Body of pancreas (tissue), 4 donors: ENCODE results near the gene SLC25A43.

Source experiments
- CTCF ChIP-seq, 7 experiments: fragments of 450-650 bp in 4 of 7; fragments of 200-600 bp in 3 of 7; sonication (generic) in 3 of 7; IDR thresholded peaks; one replicate each; pipeline ENCODE4 v1.5.1; 2016 to 2019; ENCODE audit warnings: antibody characterized with exemption in 7 of 7
- POLR2A ChIP-seq, 3 donors: fragments of 450-650 bp; IDR thresholded peaks; one replicate each; pipeline ENCODE4 v1.6.1; 2016; ENCODE audit warnings: antibody characterized with exemption in 3 of 3, mild to moderate bottlenecking in 2 of 3

GRCh38 chrX:119427795-119428185, 28.7 kb downstream of the SLC25A43 start:
- TF ChIP-seq CTCF (IDR thresholded peaks at IDR 0.05) (no peak), POLR2A (IDR thresholded peaks at IDR 0.05) (no peak)
